Loucy (cell line): Measurements from ENCODE around the gene AIG1.

Source experiments
- H2AFZ ChIP-seq: fragments of 200-600 bp; sonication (generic); 2 replicates; pipeline ENCODE4 v1.6.0; 2016; ENCODE audit warnings: antibody characterized with exemption, mild to moderate bottlenecking, low read length, moderate library complexity
- H3F3A ChIP-seq: fragments of 200-600 bp; 2 replicates; pipeline ENCODE4 v1.6.0; 2016; ENCODE audit warnings: antibody characterized with exemption, low read depth, mild to moderate bottlenecking
- H3K27me3 ChIP-seq: fragments of 200-600 bp; sonication (generic); 2 replicates; pipeline ENCODE4 v1.6.1; 2014; ENCODE audit warnings: low read length, mild to moderate bottlenecking; ENCODE audit not compliant: insufficient read depth, poor library complexity, severe bottlenecking
- H3K36me3 ChIP-seq: fragments of 200-600 bp; sonication (generic); 2 replicates; pipeline ENCODE4 v1.6.1; 2016; ENCODE audit warnings: low read length; ENCODE audit not compliant: insufficient read depth
- H3K4me1 ChIP-seq: fragments of 200-600 bp; sonication (generic); 2 replicates; pipeline ENCODE4 v1.5.1; 2014; ENCODE audit warnings: low read length, mild to moderate bottlenecking; ENCODE audit not compliant: insufficient read depth, poor library complexity, severe bottlenecking
- H3K4me2 ChIP-seq: fragments of 200-600 bp; sonication (generic); 2 replicates; pipeline ENCODE4 v1.6.0; 2014; ENCODE audit warnings: antibody characterized with exemption, low read length, low read depth, mild to moderate bottlenecking; ENCODE audit not compliant: poor library complexity, severe bottlenecking
- H3K4me3 ChIP-seq: fragments of 200-600 bp; sonication (generic); 2 replicates; pipeline ENCODE4 v1.5.1; 2014; ENCODE audit warnings: low read length, mild to moderate bottlenecking, mixed read lengths; ENCODE audit not compliant: poor library complexity, severe bottlenecking
- H3K79me2 ChIP-seq: fragments of 200-600 bp; sonication (generic); 2 replicates; pipeline ENCODE4 v1.6.1; 2014; ENCODE audit warnings: low read length; ENCODE audit not compliant: insufficient read depth
- H3K9ac ChIP-seq: fragments of 200-600 bp; sonication (generic); 2 replicates; pipeline ENCODE4 v1.6.0; 2014; ENCODE audit warnings: mild to moderate bottlenecking, low read depth, low read length, moderate library complexity; ENCODE audit not compliant: poor library complexity, severe bottlenecking
- H3K9me2 ChIP-seq: fragments of 200-600 bp; sonication (generic); replicated peaks from 2 replicates; pipeline ENCODE4 v1.6.1; 2016; ENCODE audit warnings: low read depth, low read length, mixed read lengths
- H3K9me3 ChIP-seq: fragments of 200-600 bp; sonication (generic); 2 replicates; pipeline ENCODE4 v1.6.1; 2014; ENCODE audit warnings: mild to moderate bottlenecking, antibody characterized with exemption, low read length, low read depth; ENCODE audit not compliant: insufficient read depth
- H4K20me1 ChIP-seq: fragments of 200-600 bp; sonication (generic); 2 replicates; pipeline ENCODE4 v1.6.0; 2014; ENCODE audit warnings: antibody characterized with exemption, low read length, mild to moderate bottlenecking; ENCODE audit not compliant: insufficient read depth, poor library complexity, severe bottlenecking
- CTCF ChIP-seq: fragments of 200-600 bp; sonication (generic); conservative IDR thresholded peaks from 2 replicates; pipeline ENCODE4 v1.5.1; 2014; ENCODE audit warnings: mild to moderate bottlenecking, antibody characterized with exemption, low read length
- EZH2phosphoT487 ChIP-seq: fragments of 200-600 bp; IDR thresholded peaks from 2 replicates; pipeline ENCODE4 v1.6.1; 2018; ENCODE audit warnings: antibody characterized with exemption, mild to moderate bottlenecking, moderate library complexity, borderline replicate concordance

Gene AIG1

GRCh38 chr6:143117108-143117507, 56.4 kb downstream of the AIG1 start:
- Histone ChIP-seq H3K4me3 (no peak overlapping the region), H3K4me1 (peaks cover 13% of the 10 kb centered on the region), H3K9ac (no peak overlapping the region), H3K9me3 (no peaks in the 10 kb centered on the region), H2AFZ (no peak overlapping the region), H3K4me2 (no peak overlapping the region), H3K36me3 (no peaks in the 10 kb centered on the region), H3F3A (no peaks in the 10 kb centered on the region), H3K79me2 (no peaks in the 10 kb centered on the region), H3K9me2 (no peaks in the 10 kb centered on the region), H4K20me1 (no peaks in the 10 kb centered on the region), H3K27me3 (no peaks in the 10 kb centered on the region)
- TF ChIP-seq EZH2phosphoT487 (no peak), CTCF (no peak)

- Histone ChIP-seq H2AFZ (no peak overlapping the region), H3K4me2 (no peak overlapping the region), H3K79me2 (no peaks in the 10 kb centered on the region), H3K9me2 (no peaks in the 10 kb centered on the region), H3K9ac (no peak overlapping the region), H3K36me3 (no peaks in the 10 kb centered on the region), H3K4me1 (peaks cover 13% of the 10 kb centered on the region), H3F3A (no peaks in the 10 kb centered on the region), H4K20me1 (no peaks in the 10 kb centered on the region), H3K9me3 (no peaks in the 10 kb centered on the region), H3K4me3 (no peak overlapping the region), H3K27me3 (no peaks in the 10 kb centered on the region)
- TF ChIP-seq CTCF (no peak), EZH2phosphoT487 (no peak)
Measured at GRCh38 chr6:143119260-143119659, 58.6 kb downstream of the AIG1 start.

- Histone ChIP-seq H3K9ac (no peak overlapping the region), H3K4me3 (no peak overlapping the region), H3K4me1 (no peaks in the 10 kb centered on the region), H3K36me3 (no peaks in the 10 kb centered on the region), H2AFZ (no peak overlapping the region), H3K27me3 (no peaks in the 10 kb centered on the region), H3K4me2 (no peak overlapping the region), H3K79me2 (no peaks in the 10 kb centered on the region), H3K9me2 (no peaks in the 10 kb centered on the region), H3K9me3 (no peaks in the 10 kb centered on the region), H4K20me1 (no peaks in the 10 kb centered on the region), H3F3A (no peaks in the 10 kb centered on the region)
- TF ChIP-seq EZH2phosphoT487 (no peak), CTCF (no peak)
Measured at GRCh38 chr6:143123081-143123480, 62.4 kb downstream of the AIG1 start.
